Liver (tissue), 9 donors: Measurements from ENCODE around the gene PEX14. TPM values are rescaled to one million over a fixed set of nuclear protein-coding genes. Genes with fewer than 3 reads are reported as not detected.

Experiments used
- DNase-seq: peaks from one replicate; pipeline ENCODE4 v3.0.0-alpha.2; 2017; ENCODE audit warnings: low spot score
- H3K27ac ChIP-seq, 2 donors: one replicate each; pipeline ENCODE4 v1.7.0; 2013; ENCODE audit warnings: inconsistent platforms in 2 of 2, low read length in 2 of 2, control low read depth in 1 of 2, low read depth in 1 of 2, mild to moderate bottlenecking in 1 of 2
- H3K27me3 ChIP-seq, 4 donors: one replicate each; pipeline versions ENCODE4 v1.6.1 to v1.7.0; 2013; ENCODE audit warnings: low read length in 3 of 4, inconsistent platforms in 1 of 4, mild to moderate bottlenecking in 1 of 4, moderate library complexity in 1 of 4; ENCODE audit not compliant: control insufficient read depth in 4 of 4, insufficient read depth in 4 of 4
- H3K36me3 ChIP-seq, 4 donors: one replicate each; pipeline versions ENCODE4 v1.6.1 to v1.7.0; 2013; ENCODE audit warnings: low read length in 3 of 4, mild to moderate bottlenecking in 3 of 4, low read depth in 1 of 4, moderate library complexity in 1 of 4; ENCODE audit not compliant: control insufficient read depth in 4 of 4, insufficient read depth in 3 of 4
- H3K4me1 ChIP-seq, 4 donors: one replicate each; pipeline versions ENCODE4 v1.6.1 to v1.7.0; 2013; ENCODE audit warnings: low read length in 3 of 4, mild to moderate bottlenecking in 3 of 4, moderate library complexity in 1 of 4; ENCODE audit not compliant: control insufficient read depth in 4 of 4, insufficient read depth in 4 of 4
- H3K4me3 ChIP-seq, 3 donors: one replicate each; pipeline versions ENCODE4 v1.6.1 to v1.7.0; 2013; ENCODE audit warnings: low read length in 3 of 3, control low read depth in 1 of 3, low read depth in 1 of 3, mild to moderate bottlenecking in 1 of 3
- H3K9ac ChIP-seq, 2 donors: one replicate each; pipeline ENCODE4 v1.7.0; 2013; ENCODE audit warnings: low read length in 2 of 2, mild to moderate bottlenecking in 2 of 2, moderate library complexity in 2 of 2, control low read depth in 1 of 2, low read depth in 1 of 2
- H3K9me3 ChIP-seq, 4 donors: one replicate each; pipeline versions ENCODE4 v1.6.1 to v1.7.0; 2013; ENCODE audit warnings: low read length in 3 of 4; ENCODE audit not compliant: control insufficient read depth in 4 of 4
- ATF3 ChIP-seq: IDR thresholded peaks from 2 replicates; pipeline ENCODE4 v1.6.1; 2016; ENCODE audit warnings: antibody characterized with exemption
- CTCF ChIP-seq: fragments of 150-350 bp; IDR thresholded peaks from 2 replicates; pipeline ENCODE4 v1.5.1; 2017; ENCODE audit warnings: improper control_type of control experiment, low read depth, low read length; ENCODE audit not compliant: missing input control
- EGR1 ChIP-seq, 2 donors: IDR thresholded peaks; 2 replicates each; pipeline ENCODE4 v1.6.1; 2016 to 2018; ENCODE audit warnings: antibody characterized with exemption in 2 of 2, low read depth in 2 of 2
- FOXA1 ChIP-seq: IDR thresholded peaks from 2 replicates; pipeline ENCODE4 v1.6.1; 2016; ENCODE audit warnings: antibody characterized with exemption
- FOXA2 ChIP-seq: IDR thresholded peaks from 2 replicates; pipeline ENCODE4 v1.6.1; 2016; ENCODE audit warnings: antibody characterized with exemption
- HNF4A ChIP-seq, 2 donors: conservative IDR thresholded peaks; 2 replicates each; pipeline ENCODE4 v1.6.1; 2016; ENCODE audit warnings: antibody characterized with exemption in 2 of 2, mild to moderate bottlenecking in 2 of 2
- MAX ChIP-seq: IDR thresholded peaks from 2 replicates; pipeline ENCODE4 v1.6.1; 2016; ENCODE audit warnings: antibody characterized with exemption
- NR2F2 ChIP-seq: IDR thresholded peaks from 2 replicates; pipeline ENCODE4 v1.6.1; 2016; ENCODE audit warnings: antibody characterized with exemption
- RAD21 ChIP-seq, 2 donors: IDR thresholded peaks; 2 replicates each; pipeline ENCODE4 v1.6.1; 2016; ENCODE audit warnings: antibody characterized with exemption in 2 of 2, mild to moderate bottlenecking in 2 of 2
- REST ChIP-seq: IDR thresholded peaks from 2 replicates; pipeline ENCODE4 v1.6.1; 2016; ENCODE audit warnings: antibody characterized with exemption, mild to moderate bottlenecking
- RXRA ChIP-seq, 2 donors: IDR thresholded peaks; 2 replicates each; pipeline ENCODE4 v1.6.1; 2017 to 2018; ENCODE audit warnings: antibody characterized with exemption in 2 of 2, mild to moderate bottlenecking in 1 of 2
- SP1 ChIP-seq: IDR thresholded peaks from 2 replicates; pipeline ENCODE4 v1.6.1; 2018; ENCODE audit warnings: antibody characterized with exemption, mild to moderate bottlenecking
- YY1 ChIP-seq: IDR thresholded peaks from 2 replicates; pipeline ENCODE4 v1.6.1; 2016; ENCODE audit warnings: antibody characterized with exemption, mild to moderate bottlenecking
- ZBTB33 ChIP-seq: IDR thresholded peaks from 2 replicates; pipeline ENCODE4 v1.6.1; 2016; ENCODE audit warnings: antibody characterized with exemption
- WGBS: extraction: QIAGEN DNeasy Blood & Tissue Kit; methylation state at CpG from one replicate; pipeline ENCODE4 v1.1.7; 2013; 5-methylcytosine and 5-hydroxymethylcytosine counted together
- polyA plus RNA-seq, 2 donors: library from polyadenylated mRNA; stranded (reverse) in 1 of 2; unstranded in 1 of 2; fragments of 200-250 nt in 1 of 2; fragments of >200 nt in 1 of 2; fragmentation: Nextera tagmentation in 1 of 2; extraction: Ambion mirVana in 1 of 2; gene quantifications; one replicate each; pipeline versions ENCODE4 v1.2.1 to v1.2.3, GENCODE V29; 2013 to 2015
- total RNA-seq, 2 donors: library from RNA; depleted of rRNA; stranded (reverse); fragments of >200 nt; gene quantifications; one replicate each; pipeline ENCODE4 v1.2.3, GENCODE V29; 2014
- donor health status: healthy.
- donor health status: healthy.
- donor health status: healthy.
- donor health status: healthy.
- donor health status: healthy.

Gene PEX14
- total and polyA plus RNA-seq, 4 donors, result 7.1 to 16.1 (median 11.7) TPM

- TF ChIP-seq ZBTB33, result no peak
- no peak for TF ChIP-seq RXRA (IDR thresholded peaks at IDR 0.05)
- TF ChIP-seq RAD21 (IDR thresholded peaks at IDR 0.05), result no peak
- TF ChIP-seq NR2F2, result no peak
- no peak for TF ChIP-seq SP1
- no peak for TF ChIP-seq MAX
Observed at GRCh38 chr1:10529765-10530164, 55.0 kb downstream of the PEX14 start (continued).

- WGBS, result 30% methylated on average over 20 of the region's 20 CpGs
Observed at GRCh38 chr1:10530281-10530740, 55.6 kb downstream of the PEX14 start.

More at GRCh38 chr1:10530281-10530740, 55.6 kb downstream of the PEX14 start:
- H3K36me3 ChIP-seq, result no peaks in the 10 kb centered on the region
- TF ChIP-seq CTCF (peak; percentile 86), MAX (no peak), NR2F2 (no peak), YY1 (no peak), FOXA2 (no peak), ATF3 (no peak), HNF4A (conservative IDR thresholded peaks at IDR 0.05) (peak in 1 of 2 donors; percentile 48), RAD21 (IDR thresholded peaks at IDR 0.05) (peak; percentile 90 to 91), RXRA (IDR thresholded peaks at IDR 0.05) (peak; percentile 92 to 98), REST (no peak), EGR1 (IDR thresholded peaks at IDR 0.05; ENCODE audit: low read depth in 2 of 2) (no peak), FOXA1 (no peak), SP1 (peak; percentile 50)
- H3K27me3 ChIP-seq, result no peaks in the 10 kb centered on the region
- peaks cover 0 to 27% (median 22%) of the 10 kb centered on the region in 4 donors for H3K4me1 ChIP-seq
- no peak overlapping the region for H3K4me3 ChIP-seq
- DNase-seq, result peak; percentile 66
- no peak overlapping the region for H3K27ac ChIP-seq
- H3K9me3 ChIP-seq, result no peaks in the 10 kb centered on the region
- no peak overlapping the region for H3K9ac ChIP-seq
